Duodenal mucosa (tissue), 2 donors: Measurements from ENCODE around the gene LDLRAD3.
"Not testable (repeated sequence)": the region's sequence is repeated elsewhere in the genome, so short reads cannot be mapped to it uniquely, and the experiment has no call there.

Source experiments
- H3K27ac ChIP-seq: one replicate; pipeline ENCODE4 v1.7.0; 2013; ENCODE audit warnings: low read depth, low read length
- H3K27me3 ChIP-seq, 2 donors: one replicate each; pipeline ENCODE4 v1.7.0; 2013; ENCODE audit warnings: low read length in 2 of 2, control low read depth in 1 of 2; ENCODE audit not compliant: insufficient read depth in 2 of 2, control insufficient read depth in 1 of 2
- H3K36me3 ChIP-seq, 2 donors: one replicate each; pipeline ENCODE4 v1.7.0; 2013; ENCODE audit warnings: low read length in 2 of 2, control low read depth in 1 of 2; ENCODE audit not compliant: insufficient read depth in 2 of 2, control insufficient read depth in 1 of 2
- H3K4me1 ChIP-seq, 2 donors: one replicate each; pipeline ENCODE4 v1.7.0; 2013; ENCODE audit warnings: low read length in 2 of 2, control low read depth in 1 of 2; ENCODE audit not compliant: insufficient read depth in 2 of 2, control insufficient read depth in 1 of 2
- H3K4me3 ChIP-seq, 2 donors: one replicate each; pipeline ENCODE4 v1.7.0; 2013; ENCODE audit warnings: low read length in 2 of 2, low read depth in 1 of 2
- H3K9ac ChIP-seq, 2 donors: one replicate each; pipeline ENCODE4 v1.7.0; 2013; ENCODE audit warnings: low read length in 2 of 2, low read depth in 1 of 2
- H3K9me3 ChIP-seq, 2 donors: one replicate each; pipeline ENCODE4 v1.7.0; 2013; ENCODE audit warnings: low read length in 2 of 2, control low read depth in 1 of 2; ENCODE audit not compliant: control insufficient read depth in 1 of 2

The LDLRAD3 gene

DNA sequence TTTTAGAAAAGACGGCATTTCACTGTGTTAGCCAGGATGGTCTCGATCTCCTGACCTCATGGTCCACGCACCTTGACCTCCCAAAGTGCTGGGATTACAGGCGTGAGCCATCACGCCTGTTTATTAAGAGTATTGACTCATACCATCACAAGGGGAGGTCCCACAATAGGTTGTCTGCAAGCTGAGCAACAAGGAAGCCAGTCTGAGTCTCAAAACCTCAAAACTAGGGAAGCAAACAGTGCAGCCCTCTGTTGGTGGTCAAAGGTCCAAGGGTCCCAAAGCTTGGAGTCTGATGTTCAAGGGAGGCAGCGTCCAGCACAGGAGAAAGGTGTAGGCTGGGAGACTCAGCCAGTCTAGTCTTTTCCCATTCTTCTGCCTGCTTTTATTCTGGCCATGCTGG is 32.8 kb upstream of the LDLRAD3 start:
- Histone ChIP-seq H3K27ac (no peak overlapping the region), H3K4me1 (peaks cover 0 to 5% of the 10 kb centered on the region in 2 donors), H3K27me3 (no peaks in the 10 kb centered on the region), H3K4me3 (no peak overlapping the region), H3K9me3 (no peaks in the 10 kb centered on the region), H3K9ac (no peak overlapping the region), H3K36me3 (no peaks in the 10 kb centered on the region)

GRCh38 chr11:35911616-35912165 is 32.2 kb upstream of the LDLRAD3 start:
- H3K9me3 ChIP-seq: no peaks in the 10 kb centered on the region
- no peaks in the 10 kb centered on the region for H3K27me3 ChIP-seq
- peaks cover 0 to 5% of the 10 kb centered on the region in 2 donors for H3K4me1 ChIP-seq
- no peak overlapping the region for H3K9ac ChIP-seq
- H3K27ac ChIP-seq: no peak overlapping the region
- H3K36me3 ChIP-seq: no peaks in the 10 kb centered on the region
- no peak overlapping the region for H3K4me3 ChIP-seq

DNA sequence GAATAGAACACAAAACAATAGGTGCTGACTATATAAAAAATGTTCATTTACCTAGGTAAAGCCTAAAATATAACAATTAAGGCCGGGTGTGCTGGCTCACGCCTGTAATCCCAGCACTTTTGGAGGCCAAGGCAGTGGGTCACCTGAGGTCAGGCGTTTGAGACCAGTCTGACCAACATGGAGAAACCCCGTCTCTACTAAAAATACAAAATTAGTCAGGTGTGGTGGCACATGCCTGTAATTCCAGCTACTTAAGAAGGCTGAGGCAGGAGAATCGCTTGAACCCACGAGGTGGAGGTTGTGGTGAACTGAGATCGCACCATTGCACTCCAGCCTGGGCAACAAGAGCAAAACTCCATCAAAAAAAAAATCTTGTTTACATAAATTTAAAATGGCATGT is 31.4 kb upstream of the LDLRAD3 start:
- H3K4me1 ChIP-seq, H3K27me3 ChIP-seq, H3K36me3 ChIP-seq, H3K27ac ChIP-seq, H3K9ac ChIP-seq, H3K4me3 ChIP-seq, H3K9me3 ChIP-seq: not testable (repeated sequence)

DNA sequence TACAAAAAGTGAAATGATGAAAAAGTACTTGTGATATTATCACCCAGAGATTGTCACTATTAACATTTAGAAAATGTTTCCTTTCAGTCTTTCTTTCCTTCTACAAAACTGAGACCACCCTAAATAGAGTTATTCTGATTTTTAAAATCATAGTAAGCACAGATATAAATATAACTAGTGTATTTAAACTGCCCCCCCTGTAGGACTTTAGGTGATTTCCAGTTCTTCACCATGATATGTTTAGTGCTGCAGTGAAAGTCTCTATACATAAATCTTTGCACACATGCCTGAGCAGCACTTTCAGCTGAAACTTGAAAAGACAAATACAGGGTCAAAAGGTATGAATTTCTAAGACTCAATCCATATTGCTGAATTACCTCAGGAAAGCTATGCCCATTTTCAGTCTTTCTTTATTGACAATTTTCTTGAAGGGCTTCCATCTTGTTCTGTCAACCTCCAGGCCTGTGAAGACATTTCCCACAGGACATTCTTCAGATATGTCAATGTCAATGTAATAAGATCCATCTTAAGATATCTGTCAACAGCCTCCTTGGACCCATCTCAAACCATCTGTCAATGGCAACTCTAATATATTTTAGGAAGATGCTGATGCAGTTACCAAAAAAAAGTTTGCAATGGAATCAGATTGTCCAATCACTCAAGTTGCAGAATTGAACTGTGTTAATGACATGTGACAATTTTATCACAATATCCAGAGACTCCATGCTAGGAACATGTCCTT is 30.8 kb upstream of the LDLRAD3 start:
- Histone ChIP-seq H3K9me3 (no peaks in the 10 kb centered on the region), H3K4me1 (peaks cover 0 to under 1% of the 10 kb centered on the region in 2 donors), H3K36me3 (no peaks in the 10 kb centered on the region), H3K9ac (no peak overlapping the region), H3K27me3 (no peaks in the 10 kb centered on the region), H3K4me3 (no peak overlapping the region), H3K27ac (no peak overlapping the region)

DNA sequence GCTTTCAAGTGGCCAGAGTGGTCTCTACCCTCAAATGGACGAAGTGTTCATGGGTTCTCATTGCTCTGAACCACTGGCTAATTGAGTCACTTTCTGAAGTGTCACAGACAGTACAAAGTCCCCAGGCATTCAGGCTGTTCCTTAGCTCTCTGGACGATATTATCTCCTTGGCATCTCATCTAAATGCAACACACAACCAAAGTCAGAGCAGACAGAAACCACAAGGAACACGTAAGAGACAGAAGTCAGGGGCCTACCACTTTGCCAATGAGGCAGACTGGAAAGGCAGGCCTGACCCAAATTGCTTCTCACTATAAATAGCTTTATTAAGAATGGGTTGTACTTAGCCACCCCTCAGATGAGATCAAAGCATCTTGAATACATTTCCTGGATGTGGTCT is 29.0 kb upstream of the LDLRAD3 start:
- no peaks in the 10 kb centered on the region for H3K27me3 ChIP-seq
- no peak overlapping the region for H3K9ac ChIP-seq
- H3K36me3 ChIP-seq: no peaks in the 10 kb centered on the region
- no peaks in the 10 kb centered on the region for H3K9me3 ChIP-seq
- H3K27ac ChIP-seq: no peak overlapping the region
- no peaks in the 10 kb centered on the region for H3K4me1 ChIP-seq
- H3K4me3 ChIP-seq: no peak overlapping the region

DNA sequence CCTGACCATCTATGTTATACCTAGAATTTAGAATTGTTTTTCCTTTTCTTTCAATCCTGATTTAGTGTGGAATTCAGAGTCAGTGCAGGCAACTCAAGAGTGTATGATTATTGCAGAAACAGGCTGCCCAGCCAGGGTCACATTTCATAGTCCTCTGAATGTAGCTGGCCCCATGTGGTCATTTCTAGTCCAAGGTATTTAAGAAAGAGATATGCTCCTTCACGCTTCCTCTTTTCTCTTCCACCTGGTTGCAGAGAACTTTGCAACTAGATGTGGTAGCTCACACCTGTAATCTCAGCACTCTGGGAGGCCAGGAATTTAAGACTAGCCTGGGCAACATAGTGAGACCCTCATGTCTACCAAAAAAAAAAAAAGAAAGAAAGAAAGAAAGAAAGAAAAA is 27.6 kb upstream of the LDLRAD3 start:
- Histone ChIP-seq H3K9me3 (no peaks in the 10 kb centered on the region), H3K36me3 (no peaks in the 10 kb centered on the region), H3K4me3 (no peak overlapping the region), H3K9ac (no peak overlapping the region), H3K4me1 (no peaks in the 10 kb centered on the region), H3K27ac (no peak overlapping the region), H3K27me3 (no peaks in the 10 kb centered on the region)

DNA sequence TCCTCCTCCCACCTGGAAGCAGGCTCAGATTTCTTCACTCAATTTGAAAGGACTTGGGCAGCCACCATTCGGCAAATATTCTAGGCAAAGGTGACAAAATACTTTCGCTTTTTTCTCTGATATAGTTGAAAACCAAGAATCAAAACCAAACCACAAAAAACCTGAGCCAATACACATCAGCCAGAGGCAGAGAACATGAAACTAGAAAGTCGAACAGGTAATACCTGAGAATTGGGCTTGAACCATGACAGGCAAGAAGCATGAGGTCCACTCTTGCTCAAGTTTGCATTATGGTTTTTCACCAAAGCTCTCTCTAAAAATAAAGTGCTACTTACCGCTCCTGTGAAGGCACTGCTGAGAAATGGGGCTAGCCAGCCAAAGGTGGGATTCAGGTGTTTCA is 26.2 kb upstream of the LDLRAD3 start:
- no peaks in the 10 kb centered on the region for H3K27me3 ChIP-seq
- no peak overlapping the region for H3K27ac ChIP-seq
- no peaks in the 10 kb centered on the region for H3K4me1 ChIP-seq
- H3K9me3 ChIP-seq: no peaks in the 10 kb centered on the region
- H3K36me3 ChIP-seq: no peaks in the 10 kb centered on the region
- no peak overlapping the region for H3K9ac ChIP-seq
- no peak overlapping the region for H3K4me3 ChIP-seq

DNA sequence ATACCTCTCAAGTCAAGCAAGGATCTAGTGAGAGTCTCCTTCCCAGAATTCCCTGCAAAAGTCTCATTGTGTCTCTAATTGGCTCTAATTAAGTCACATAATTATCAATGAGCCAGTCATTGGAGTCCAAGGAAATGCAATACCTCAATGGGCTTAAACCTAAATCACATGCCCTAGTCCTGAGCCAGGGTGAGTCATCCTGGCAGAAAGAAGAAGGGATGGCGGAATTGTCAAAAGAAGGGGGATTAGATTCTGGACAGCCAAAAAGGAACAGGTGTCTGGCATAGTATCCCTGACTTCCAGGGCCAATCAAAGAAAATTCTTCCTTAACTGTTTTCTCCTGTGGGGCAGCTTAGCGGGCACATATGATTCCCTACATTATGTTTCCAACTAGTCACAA is 25.1 kb upstream of the LDLRAD3 start:
- Histone ChIP-seq H3K27me3 (no peaks in the 10 kb centered on the region), H3K4me3 (no peak overlapping the region)

GRCh38 chr11:35919244-35919643 is 24.6 kb upstream of the LDLRAD3 start:
- Histone ChIP-seq H3K27ac (no peak overlapping the region), H3K4me1 (no peaks in the 10 kb centered on the region), H3K4me3 (no peak overlapping the region), H3K9me3 (no peaks in the 10 kb centered on the region), H3K9ac (no peak overlapping the region), H3K27me3 (no peaks in the 10 kb centered on the region), H3K36me3 (no peaks in the 10 kb centered on the region)

More for the DNA sequence above, 25.1 kb upstream of the LDLRAD3 start:
- Histone ChIP-seq H3K36me3 (no peaks in the 10 kb centered on the region), H3K9ac (no peak overlapping the region), H3K27ac (no peak overlapping the region), H3K9me3 (no peaks in the 10 kb centered on the region), H3K4me1 (no peaks in the 10 kb centered on the region)

GRCh38 chr11:35923452-35923851 is 20.4 kb upstream of the LDLRAD3 start:
- H3K9ac ChIP-seq: no peak overlapping the region
- H3K27ac ChIP-seq: no peak overlapping the region
- no peaks in the 10 kb centered on the region for H3K27me3 ChIP-seq
- no peaks in the 10 kb centered on the region for H3K36me3 ChIP-seq
- no peak overlapping the region for H3K4me3 ChIP-seq
- peaks cover 4 to 9% of the 10 kb centered on the region in 2 donors for H3K4me1 ChIP-seq
- H3K9me3 ChIP-seq: no peaks in the 10 kb centered on the region
